ENCODE measurements around the gene SEMA6D.

The SEMA6D gene, protein sequence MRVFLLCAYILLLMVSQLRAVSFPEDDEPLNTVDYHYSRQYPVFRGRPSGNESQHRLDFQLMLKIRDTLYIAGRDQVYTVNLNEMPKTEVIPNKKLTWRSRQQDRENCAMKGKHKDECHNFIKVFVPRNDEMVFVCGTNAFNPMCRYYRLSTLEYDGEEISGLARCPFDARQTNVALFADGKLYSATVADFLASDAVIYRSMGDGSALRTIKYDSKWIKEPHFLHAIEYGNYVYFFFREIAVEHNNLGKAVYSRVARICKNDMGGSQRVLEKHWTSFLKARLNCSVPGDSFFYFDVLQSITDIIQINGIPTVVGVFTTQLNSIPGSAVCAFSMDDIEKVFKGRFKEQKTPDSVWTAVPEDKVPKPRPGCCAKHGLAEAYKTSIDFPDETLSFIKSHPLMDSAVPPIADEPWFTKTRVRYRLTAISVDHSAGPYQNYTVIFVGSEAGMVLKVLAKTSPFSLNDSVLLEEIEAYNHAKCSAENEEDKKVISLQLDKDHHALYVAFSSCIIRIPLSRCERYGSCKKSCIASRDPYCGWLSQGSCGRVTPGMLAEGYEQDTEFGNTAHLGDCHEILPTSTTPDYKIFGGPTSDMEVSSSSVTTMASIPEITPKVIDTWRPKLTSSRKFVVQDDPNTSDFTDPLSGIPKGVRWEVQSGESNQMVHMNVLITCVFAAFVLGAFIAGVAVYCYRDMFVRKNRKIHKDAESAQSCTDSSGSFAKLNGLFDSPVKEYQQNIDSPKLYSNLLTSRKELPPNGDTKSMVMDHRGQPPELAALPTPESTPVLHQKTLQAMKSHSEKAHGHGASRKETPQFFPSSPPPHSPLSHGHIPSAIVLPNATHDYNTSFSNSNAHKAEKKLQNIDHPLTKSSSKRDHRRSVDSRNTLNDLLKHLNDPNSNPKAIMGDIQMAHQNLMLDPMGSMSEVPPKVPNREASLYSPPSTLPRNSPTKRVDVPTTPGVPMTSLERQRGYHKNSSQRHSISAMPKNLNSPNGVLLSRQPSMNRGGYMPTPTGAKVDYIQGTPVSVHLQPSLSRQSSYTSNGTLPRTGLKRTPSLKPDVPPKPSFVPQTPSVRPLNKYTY

DNA sequence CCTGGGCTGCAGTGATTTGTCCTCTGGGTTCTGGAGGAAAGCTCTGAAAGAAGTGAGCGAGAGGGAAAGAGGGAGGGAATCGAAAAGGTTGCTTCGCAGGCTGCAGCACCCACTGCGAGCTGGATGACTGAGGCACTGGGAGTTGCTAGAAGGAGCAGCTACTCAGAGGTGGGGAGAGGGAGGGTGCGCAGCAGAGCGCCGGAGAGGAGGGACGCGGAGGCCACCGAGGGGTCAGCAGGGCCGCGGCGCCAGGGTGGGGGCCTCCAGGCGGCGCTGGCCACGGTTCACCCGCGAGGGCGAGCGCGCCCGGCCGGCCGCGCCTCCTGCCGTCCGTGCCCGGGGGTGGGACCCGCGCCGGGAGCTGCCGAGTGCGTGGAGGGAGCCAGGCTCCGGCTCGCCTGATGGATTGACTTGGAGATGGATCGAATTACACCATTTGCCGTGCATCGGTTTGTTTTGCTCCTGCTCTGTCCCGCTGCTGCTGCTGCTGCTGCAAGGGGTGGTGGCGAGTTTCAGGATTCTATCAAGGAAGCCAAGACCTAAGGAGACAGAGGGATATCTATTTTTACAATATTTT is at the start of gene SEMA6D:
Gene SEMA6D, plus strand, starts transcription at position 470 of the 577 bp plus-strand sequence. CDS start 42,294 bp downstream, outside the sequence.
- DNase-seq (ENCODE audit: low read depth, low spot score), result peak; percentile 21
- TF ChIP-seq, protein P1, sequence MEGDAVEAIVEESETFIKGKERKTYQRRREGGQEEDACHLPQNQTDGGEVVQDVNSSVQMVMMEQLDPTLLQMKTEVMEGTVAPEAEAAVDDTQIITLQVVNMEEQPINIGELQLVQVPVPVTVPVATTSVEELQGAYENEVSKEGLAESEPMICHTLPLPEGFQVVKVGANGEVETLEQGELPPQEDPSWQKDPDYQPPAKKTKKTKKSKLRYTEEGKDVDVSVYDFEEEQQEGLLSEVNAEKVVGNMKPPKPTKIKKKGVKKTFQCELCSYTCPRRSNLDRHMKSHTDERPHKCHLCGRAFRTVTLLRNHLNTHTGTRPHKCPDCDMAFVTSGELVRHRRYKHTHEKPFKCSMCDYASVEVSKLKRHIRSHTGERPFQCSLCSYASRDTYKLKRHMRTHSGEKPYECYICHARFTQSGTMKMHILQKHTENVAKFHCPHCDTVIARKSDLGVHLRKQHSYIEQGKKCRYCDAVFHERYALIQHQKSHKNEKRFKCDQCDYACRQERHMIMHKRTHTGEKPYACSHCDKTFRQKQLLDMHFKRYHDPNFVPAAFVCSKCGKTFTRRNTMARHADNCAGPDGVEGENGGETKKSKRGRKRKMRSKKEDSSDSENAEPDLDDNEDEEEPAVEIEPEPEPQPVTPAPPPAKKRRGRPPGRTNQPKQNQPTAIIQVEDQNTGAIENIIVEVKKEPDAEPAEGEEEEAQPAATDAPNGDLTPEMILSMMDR (IDR thresholded peaks at IDR 0.05; ENCODE audit: insufficient read depth, low read length, missing control alignments), result peak; percentile 29
- ChIA-PET POLR2A (no interaction called here), CTCF (interaction anchor here (0.6 to 2.4 kb wide), 12 partner anchors 9 to 941 kb away, joined by 3 to 13 read pairs (median 3); no protein-coding TSS in a partner anchor)
- H3K4me3 ChIP-seq (ENCODE audit: low read depth, low read length), result peak within 1 kb of the TSS; percentile 70

DNA sequence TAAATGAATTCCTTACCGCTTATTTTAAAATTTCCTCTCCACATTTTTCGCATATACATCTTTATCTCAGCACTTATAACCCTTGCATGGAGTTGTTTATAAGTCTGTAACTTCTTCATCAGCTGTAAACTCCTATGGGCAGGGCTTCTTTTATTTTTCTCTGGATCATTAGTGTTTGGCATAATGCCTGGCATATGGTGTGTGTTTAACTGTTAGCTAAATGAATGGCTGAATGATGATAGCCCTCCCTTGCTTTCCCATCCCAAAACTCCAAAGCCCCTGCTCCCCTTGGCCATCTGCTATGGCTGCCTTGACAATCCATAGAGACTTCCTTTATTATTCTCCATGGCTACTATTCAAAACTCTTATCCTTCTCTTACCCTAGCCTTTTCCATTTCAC is 48.1 kb upstream of the SEMA6D start:
- POLR2A ChIA-PET, result no interaction called here
- no peak for DNase-seq (ENCODE audit: low read depth, low spot score)
- CTCF ChIA-PET, result no interaction called here
- TF ChIP-seq, protein P1 (IDR thresholded peaks at IDR 0.05; ENCODE audit: insufficient read depth, low read length, missing control alignments), result no peak
- H3K4me3 ChIP-seq (ENCODE audit: low read depth, low read length), result no peak overlapping the region

DNA sequence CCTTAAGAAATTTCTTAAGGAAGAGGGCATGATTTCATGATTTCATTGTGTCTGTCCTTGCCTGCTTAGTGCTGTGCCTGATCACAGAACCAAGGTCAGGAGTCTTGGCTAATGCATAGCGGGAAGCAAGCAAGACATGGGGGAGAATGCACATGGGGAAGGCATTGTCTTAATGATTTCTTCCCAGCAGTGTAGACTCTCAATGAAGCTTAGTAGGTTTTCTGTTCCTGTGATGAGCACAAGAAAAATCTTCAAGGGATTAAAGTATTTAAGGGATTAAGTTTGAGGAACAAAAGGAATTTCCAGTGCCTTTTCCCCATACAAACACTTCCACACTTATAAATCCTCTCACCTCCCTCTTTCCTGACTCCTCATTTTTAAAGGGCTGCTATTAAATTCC is 46.9 kb upstream of the SEMA6D start:
- TF ChIP-seq, protein P1 (IDR thresholded peaks at IDR 0.05; ENCODE audit: insufficient read depth, low read length, missing control alignments), result no peak
- CTCF ChIA-PET, result no interaction called here
- no peak for DNase-seq (ENCODE audit: low read depth, low spot score)
- POLR2A ChIA-PET, result no interaction called here
- H3K4me3 ChIP-seq (ENCODE audit: low read depth, low read length), result no peak overlapping the region

DNA sequence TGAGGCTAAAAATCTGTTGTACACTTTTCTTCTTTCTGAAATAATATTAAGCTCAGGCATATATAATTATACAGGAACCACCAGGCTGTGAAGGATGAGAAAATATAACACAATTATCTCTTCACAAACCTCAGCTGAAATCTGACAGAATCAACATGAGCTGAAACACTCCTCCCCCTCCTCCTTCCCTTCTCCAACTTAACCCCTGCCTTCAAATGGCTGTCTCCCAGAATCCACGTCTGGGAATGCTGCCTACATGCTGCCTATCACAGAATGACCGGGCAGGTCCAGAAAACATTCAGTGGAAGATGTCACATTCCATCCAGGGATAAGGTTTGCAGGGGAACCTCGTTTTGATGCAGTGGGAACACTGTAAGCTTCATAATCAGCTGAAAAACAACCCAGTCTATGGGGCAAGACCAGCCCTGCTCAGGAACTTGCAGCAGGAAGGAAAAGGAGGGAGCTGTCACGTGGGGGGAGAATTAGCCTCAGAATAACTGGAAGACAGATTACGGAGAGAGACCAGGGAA is 44.0 kb upstream of the SEMA6D start:
- ChIA-PET CTCF (no interaction called here), POLR2A (no interaction called here)
- TF ChIP-seq, protein P1 (IDR thresholded peaks at IDR 0.05; ENCODE audit: insufficient read depth, low read length, missing control alignments), result no peak
- no peak for DNase-seq (ENCODE audit: low read depth, low spot score)
- H3K4me3 ChIP-seq (ENCODE audit: low read depth, low read length), result no peak overlapping the region

DNA sequence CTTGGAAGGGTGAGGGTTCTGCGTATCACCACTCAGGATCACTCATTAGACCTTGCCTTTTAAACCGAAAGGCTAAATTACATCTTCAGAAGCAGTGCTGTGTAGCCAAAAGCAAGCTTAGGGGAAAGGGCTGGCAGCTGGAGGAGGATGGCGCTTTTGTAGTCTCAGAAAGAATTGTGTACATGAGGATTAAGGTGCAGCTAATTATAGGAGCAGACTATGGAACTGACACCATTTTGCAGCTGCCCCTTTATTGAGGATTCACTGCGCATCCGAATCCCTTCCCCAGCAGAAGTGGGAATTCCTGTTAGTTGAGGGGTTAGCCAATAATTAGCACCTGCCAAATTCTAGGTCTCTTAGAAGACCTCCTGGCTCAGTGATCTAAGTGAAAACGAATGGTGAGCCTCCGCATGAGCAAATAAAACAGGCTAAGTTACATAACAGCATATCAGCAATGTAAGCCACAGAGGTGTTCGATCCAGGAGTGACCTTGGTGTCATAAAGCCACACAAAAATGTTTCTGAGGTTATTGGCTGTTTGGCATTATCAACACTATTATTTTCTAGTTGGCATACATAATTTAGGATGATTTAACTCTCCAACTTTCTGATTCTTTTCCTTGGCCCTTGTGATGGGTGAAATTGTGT is 42.6 kb upstream of the SEMA6D start:
- POLR2A ChIA-PET, result no interaction called here
- TF ChIP-seq, protein P1 (IDR thresholded peaks at IDR 0.05; ENCODE audit: insufficient read depth, low read length, missing control alignments), result no peak
- CTCF ChIA-PET, result no interaction called here
- H3K4me3 ChIP-seq (ENCODE audit: low read depth, low read length), result no peak overlapping the region
- DNase-seq (ENCODE audit: low read depth, low spot score), result no peak

Data from AG04449 (cell line).